LNCaP clone FGC (cell line): ENCODE results near the gene CLCN4.

ENCODE experiments used
- DNase-seq: peaks from one replicate; pipeline ENCODE4 v3.0.0-alpha.2; 2011; ENCODE audit warnings: low read depth
- H3K4me3 ChIP-seq: 2 replicates; pipeline ENCODE4 v1.5.1; 2011; ENCODE audit warnings: mild to moderate bottlenecking, low read depth, low read length, control low read depth
- CTCF ChIP-seq: IDR thresholded peaks from 2 replicates; pipeline ENCODE4 v1.5.1; 2012; ENCODE audit warnings: mild to moderate bottlenecking; ENCODE audit not compliant: control insufficient read depth, insufficient read depth; ENCODE audit errors: extremely low read depth

Gene CLCN4

GRCh38 chrX:10156199-10157031 is at the start of gene CLCN4:
Gene CLCN4 (plus strand): TSS chrX:10156975. CDS start chrX:10185033, 28,058 bp downstream.
- DNase-seq, result no peak
- no peak for TF ChIP-seq CTCF
- H3K4me3 ChIP-seq, result peak within 1 kb of the TSS; percentile 50

GRCh38 chrX:10107483-10107882 is 49.3 kb upstream of the CLCN4 start:
- DNase-seq, result no peak
- H3K4me3 ChIP-seq, result no peak overlapping the region
- TF ChIP-seq CTCF, result no peak

- no peak for DNase-seq
- TF ChIP-seq CTCF, result no peak
- H3K4me3 ChIP-seq, result no peak overlapping the region
Observed at GRCh38 chrX:10108288-10108687, 48.5 kb upstream of the CLCN4 start.

- TF ChIP-seq CTCF, result no peak
- H3K4me3 ChIP-seq, result no peak overlapping the region
- DNase-seq, result no peak
Observed at GRCh38 chrX:10109695-10110094, 47.1 kb upstream of the CLCN4 start.

GRCh38 chrX:10110316-10110935 is 46.3 kb upstream of the CLCN4 start:
- no peak overlapping the region for H3K4me3 ChIP-seq
- DNase-seq, result no peak
- no peak for TF ChIP-seq CTCF

GRCh38 chrX:10110984-10111363 is 45.8 kb upstream of the CLCN4 start:
- no peak for TF ChIP-seq CTCF
- H3K4me3 ChIP-seq, result no peak overlapping the region
- DNase-seq, result no peak
